Activated CD8-positive, alpha-beta T cell treated with anti-CD3 and anti-CD28 coated beads for 36 hours (primary cell): ENCODE measurements around the gene SORL1-AS1.
A peak's percentile ranks its signal among the peaks of the same experiment; 100 is the strongest.

ENCODE experiments used
- ATAC-seq: fragments of 200-7000 bp; cut with Tn5 transposase; one replicate; pipeline ENCODE4 v1.10.0; 2021; ENCODE audit warnings: mild to moderate bottlenecking, moderate library complexity
- CTCF ChIA-PET: fragments of 350-600 bp; sonication (Branson Sonifier 250); formaldehyde crosslinking; loops from one replicate; lab custom pipeline; 2021; ENCODE audit warnings: antibody characterized with exemption; lab: Charles Lee
- POLR2A ChIA-PET: fragments of 350-600 bp; sonication (Branson Sonifier 250); formaldehyde crosslinking; loops from one replicate; lab custom pipeline; 2021; ENCODE audit warnings: antibody characterized with exemption; lab: Charles Lee
- DNase-seq: peaks from one replicate; pipeline ENCODE4 v3.0.0-alpha.2; 2020
- H3K27ac Mint-ChIP-seq: one replicate; pipeline ENCODE4 v1.8.0; 2021; ENCODE audit warnings: mild to moderate bottlenecking, mixed read lengths
- H3K27me3 Mint-ChIP-seq: one replicate; pipeline ENCODE4 v1.8.0; 2021; ENCODE audit warnings: mixed read lengths
- H3K36me3 Mint-ChIP-seq: one replicate; pipeline ENCODE4 v1.8.0; 2021; ENCODE audit warnings: low read depth, mixed read lengths
- H3K4me1 Mint-ChIP-seq: one replicate; pipeline ENCODE4 v1.8.0; 2021; ENCODE audit warnings: low read depth, mixed read lengths
- H3K4me3 Mint-ChIP-seq: one replicate; pipeline ENCODE4 v1.8.0; 2021; ENCODE audit warnings: mild to moderate bottlenecking, moderate library complexity, mixed read lengths
- H3K9me3 Mint-ChIP-seq: one replicate; pipeline ENCODE4 v1.8.0; 2021; ENCODE audit warnings: mixed read lengths
- CTCF ChIP-seq: fragments of 200-600 bp; IDR thresholded peaks from one replicate; pipeline ENCODE4 v1.8.0; 2022; ENCODE audit warnings: antibody characterized with exemption, mild to moderate bottlenecking
- intact Hi-C: fragments of 100-400 bp; cut with micrococcal nuclease; formaldehyde crosslinking; loops from one replicate; pipeline ENCODE4 v1.10.0; 2022

SORL1-AS1 gene

GRCh38 chr11:121449123-121449522 is 3.6 kb downstream of the SORL1-AS1 start:
- H3K4me1 Mint-ChIP-seq: peaks cover 74% of the 10 kb centered on the region
- ATAC-seq (peak; percentile 5), DNase-seq (no peak)
- H3K27me3 Mint-ChIP-seq: no peaks in the 10 kb centered on the region
- TF ChIP-seq CTCF: no peak
- ChIA-PET CTCF (interaction anchor here (1.0 to 5.3 kb wide), 4 partner anchors 10 to 143 kb away, joined by 3 to 78 read pairs (median 3); no protein-coding TSS in a partner anchor), POLR2A (interaction anchor here (0.8 to 9.1 kb wide), 4 partner anchors 10 to 78 kb away, joined by 3 to 180 read pairs (median 8); no protein-coding TSS in a partner anchor)
- H3K27ac Mint-ChIP-seq: peak overlapping the region; percentile 95
- H3K36me3 Mint-ChIP-seq: peaks cover 30% of the 10 kb centered on the region
- no peaks in the 10 kb centered on the region for H3K9me3 Mint-ChIP-seq
- peak overlapping the region; percentile 45 for H3K4me3 Mint-ChIP-seq
- intact Hi-C loops: no loop called here

- peak overlapping the region; percentile 95 for H3K27ac Mint-ChIP-seq
- no peak for TF ChIP-seq CTCF
- ChIA-PET CTCF (interaction anchor here (1.0 to 5.3 kb wide), 5 partner anchors 10 to 144 kb away, joined by 3 to 78 read pairs (median 3); no protein-coding TSS in a partner anchor), POLR2A (interaction anchor here (0.8 to 9.1 kb wide), 4 partner anchors 10 to 79 kb away, joined by 3 to 180 read pairs (median 8); no protein-coding TSS in a partner anchor)
- no peaks in the 10 kb centered on the region for H3K27me3 Mint-ChIP-seq
- peak overlapping the region; percentile 45 for H3K4me3 Mint-ChIP-seq
- intact Hi-C loops: no loop called here
- DNase-seq (peak; percentile 63), ATAC-seq (peak; percentile 3)
- peaks cover 73% of the 10 kb centered on the region for H3K4me1 Mint-ChIP-seq
- no peaks in the 10 kb centered on the region for H3K9me3 Mint-ChIP-seq
- peaks cover 29% of the 10 kb centered on the region for H3K36me3 Mint-ChIP-seq
These were observed 4.3 kb downstream of the SORL1-AS1 start for GRCh38 chr11:121448431-121448941.

- H3K27ac Mint-ChIP-seq: peak overlapping the region; percentile 95
- no peak for DNase-seq
- CTCF ChIA-PET: interaction anchor here (1.2 to 5.3 kb wide), 2 partner anchors 17 to 99 kb away, joined by 3 to 78 read pairs; no protein-coding TSS in a partner anchor
- ATAC-seq: no peak
- no peak overlapping the region for H3K4me3 Mint-ChIP-seq
- H3K9me3 Mint-ChIP-seq: no peaks in the 10 kb centered on the region
- intact Hi-C loops: no loop called here
- POLR2A ChIA-PET: no interaction called here
- H3K27me3 Mint-ChIP-seq: no peaks in the 10 kb centered on the region
- H3K4me1 Mint-ChIP-seq: peaks cover 73% of the 10 kb centered on the region
- H3K36me3 Mint-ChIP-seq: peaks cover 27% of the 10 kb centered on the region
- TF ChIP-seq CTCF: no peak
These were observed 4.8 kb downstream of the SORL1-AS1 start for GRCh38 chr11:121448011-121448410.

GRCh38 chr11:121446752-121447156 is 6.0 kb downstream of the SORL1-AS1 start:
- Mint-ChIP-seq H3K36me3 (peaks cover 27% of the 10 kb centered on the region), H3K4me1 (peaks cover 73% of the 10 kb centered on the region), H3K9me3 (no peaks in the 10 kb centered on the region), H3K27ac (peak overlapping the region; percentile 48), H3K4me3 (no peak overlapping the region), H3K27me3 (no peaks in the 10 kb centered on the region)
- CTCF ChIA-PET: interaction anchor here (1.3 to 1.5 kb wide), 2 partner anchors 10 to 145 kb away, joined by 3 to 5 read pairs; no protein-coding TSS in a partner anchor
- intact Hi-C loops: no loop called here
- POLR2A ChIA-PET: interaction anchor here (0.6 to 0.9 kb wide), 2 partner anchors 20 to 129 kb away, joined by 3 to 4 read pairs; no protein-coding TSS in a partner anchor
- ATAC-seq (no peak), DNase-seq (no peak)
- TF ChIP-seq CTCF: no peak
